ENCODE data around the gene GAREM2. TPM values are rescaled to one million over a fixed set of nuclear protein-coding genes. Genes with fewer than 3 reads are reported as not detected.

GAREM2 gene
- 17.3 TPM for total RNA-seq

GRCh38 chr2:26172871-26173775 is at the start of gene GAREM2:
GAREM2 (plus strand) TSS chr2:26173088; CDS start chr2:26173221, 133 bp downstream.

Other genes starting within 250 kb of the GAREM2 start
- gene KIF3C, start 190.6 kb upstream of the GAREM2 start, total RNA-seq = 133 TPM
- 185 TPM for gene RAB10, start 139.0 kb upstream of the GAREM2 start, total RNA-seq
- gene HADHA, start 71.5 kb downstream of the GAREM2 start, total RNA-seq = 89.7 TPM
- 58.1 TPM for gene HADHB, start 71.9 kb downstream of the GAREM2 start, total RNA-seq
- 70.8 TPM for gene SELENOI, start 173.1 kb downstream of the GAREM2 start, total RNA-seq
- gene ADGRF3, start 173.7 kb downstream of the GAREM2 start, total RNA-seq = not detected
- 15.0 TPM for gene DRC1, start 228.8 kb downstream of the GAREM2 start, total RNA-seq

Measured in diencephalon (tissue), 1 donor.